ENCODE results near the gene SPINT4.
"Not testable (repeated sequence)": the region's sequence is repeated elsewhere in the genome, so short reads cannot be mapped to it uniquely, and the experiment has no call there.

The SPINT4 gene

DNA sequence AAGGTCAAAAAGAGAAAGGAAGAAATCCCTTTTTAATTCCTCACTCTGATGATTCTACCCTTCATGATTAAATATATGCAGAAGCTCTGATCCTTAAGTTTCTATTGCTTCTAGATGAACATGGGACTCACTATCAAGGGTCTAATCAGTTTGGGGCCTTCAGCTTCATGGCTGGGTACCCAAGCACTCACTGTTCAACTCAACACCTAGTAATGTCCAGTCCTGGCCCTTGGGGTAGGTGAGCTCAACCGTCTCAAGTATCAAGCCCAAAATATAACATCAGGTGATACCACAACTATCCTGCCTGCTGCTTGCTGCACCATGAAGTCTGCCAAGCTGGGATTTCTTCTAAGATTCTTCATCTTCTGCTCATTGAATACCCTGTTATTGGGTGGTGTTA is at the start of gene SPINT4:
Gene SPINT4, plus strand, starts transcription at position 301 of the 400 bp plus-strand sequence. Its CDS starts 21 bp downstream, at position 322.
- DNase-seq: no peak

DNA sequence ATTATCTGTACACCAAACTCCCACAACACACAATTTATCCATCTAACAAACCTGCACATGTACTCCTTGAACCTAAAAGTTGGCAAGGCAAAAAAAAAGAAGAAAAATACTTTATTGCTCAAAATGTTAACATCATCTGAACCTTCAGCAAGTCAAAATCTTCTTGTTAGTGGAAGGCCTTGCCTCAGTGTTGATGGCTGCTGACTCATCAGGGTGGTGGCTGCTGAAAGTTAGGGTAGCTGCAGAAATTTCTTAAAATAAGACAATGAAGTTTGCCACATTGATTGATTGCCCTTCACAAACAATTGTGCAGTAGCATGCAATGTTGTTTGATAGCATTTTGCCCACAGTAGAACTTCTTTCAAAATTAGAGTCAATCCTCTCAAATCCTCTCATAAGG is 49.4 kb upstream of the SPINT4 start:
- DNase-seq: no peak

- no peak for DNase-seq
Measured at GRCh38 chr20:45679650-45680049, 42.5 kb upstream of the SPINT4 start.

DNA sequence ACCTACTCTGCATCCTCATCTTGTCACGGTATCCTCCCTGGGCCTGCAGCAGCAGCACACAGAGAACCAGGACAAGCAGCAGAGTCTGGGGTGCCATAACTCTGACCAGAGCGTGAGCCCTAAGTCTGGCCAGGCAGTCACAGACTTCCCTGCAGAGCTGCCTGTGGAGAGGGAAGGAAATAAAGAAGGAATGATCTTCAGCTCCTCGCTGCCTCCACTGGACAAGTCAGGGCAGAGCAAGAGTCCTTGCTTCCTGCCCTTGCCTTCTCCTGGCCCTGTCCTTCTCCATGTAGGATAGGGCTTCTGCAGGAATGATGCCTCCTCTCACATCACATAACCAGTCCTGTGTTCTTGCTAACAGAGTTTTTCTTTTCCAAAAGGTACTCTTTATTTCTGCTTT is 36.3 kb upstream of the SPINT4 start:
- no peak for DNase-seq

DNA sequence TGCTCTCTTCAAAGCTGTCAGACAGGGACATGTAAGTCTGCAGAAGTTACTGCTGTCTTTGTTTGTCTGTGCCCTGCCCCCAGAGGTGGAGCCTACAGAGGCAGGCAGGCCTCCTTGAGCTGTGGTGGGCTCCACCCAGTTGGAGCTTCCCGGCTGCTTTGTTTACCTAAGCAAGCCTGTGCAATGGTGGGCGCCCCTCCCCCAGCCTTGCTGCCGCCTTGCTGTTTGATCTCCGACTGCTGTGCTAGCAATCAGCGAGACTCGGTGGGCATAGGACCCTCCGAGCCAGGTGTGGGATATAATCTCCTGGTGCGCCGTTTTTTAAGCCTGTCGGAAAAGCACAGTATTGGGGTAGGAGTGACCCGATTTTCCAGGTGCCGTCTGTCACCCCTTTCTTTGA is 28.8 kb upstream of the SPINT4 start:
- DNase-seq: not testable (repeated sequence)

DNA sequence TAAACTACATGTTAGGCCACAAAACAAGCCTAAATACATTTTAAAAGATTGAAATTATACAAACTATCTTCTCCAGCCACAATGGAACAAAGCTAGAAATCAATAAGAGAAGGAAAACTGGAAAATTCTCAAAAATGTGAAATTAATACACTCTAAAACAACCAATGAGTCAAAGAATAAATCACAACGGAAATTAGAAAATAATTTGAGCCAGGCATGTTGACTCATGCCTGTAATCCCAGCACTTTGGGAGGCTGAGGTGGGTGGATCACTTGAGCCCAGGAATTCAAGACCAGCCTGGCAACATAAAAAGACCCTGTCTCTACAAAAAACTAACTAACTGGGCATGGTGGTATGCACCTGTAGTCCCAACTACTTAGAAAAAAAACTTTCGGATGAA is 26.7 kb upstream of the SPINT4 start:
- DNase-seq: no peak

GRCh38 chr20:45701104-45701503 is 21.0 kb upstream of the SPINT4 start:
- DNase-seq: no peak

- no peak for DNase-seq
Measured at GRCh38 chr20:45701873-45702272, 20.3 kb upstream of the SPINT4 start, which contains the start of gene WFDC13. Gene WFDC13, plus strand, starts transcription at chr20:45702038. Its CDS starts 86 bp downstream, at chr20:45702124.

- peak; percentile 41 for DNase-seq
Measured at GRCh38 chr20:45704969-45705637, 17.0 kb upstream of the SPINT4 start, which contains the start of gene WFDC10B. Gene WFDC10B, minus strand, starts transcription at chr20:45705019. Its CDS starts 19,027 bp downstream, at chr20:45685992.

DNA sequence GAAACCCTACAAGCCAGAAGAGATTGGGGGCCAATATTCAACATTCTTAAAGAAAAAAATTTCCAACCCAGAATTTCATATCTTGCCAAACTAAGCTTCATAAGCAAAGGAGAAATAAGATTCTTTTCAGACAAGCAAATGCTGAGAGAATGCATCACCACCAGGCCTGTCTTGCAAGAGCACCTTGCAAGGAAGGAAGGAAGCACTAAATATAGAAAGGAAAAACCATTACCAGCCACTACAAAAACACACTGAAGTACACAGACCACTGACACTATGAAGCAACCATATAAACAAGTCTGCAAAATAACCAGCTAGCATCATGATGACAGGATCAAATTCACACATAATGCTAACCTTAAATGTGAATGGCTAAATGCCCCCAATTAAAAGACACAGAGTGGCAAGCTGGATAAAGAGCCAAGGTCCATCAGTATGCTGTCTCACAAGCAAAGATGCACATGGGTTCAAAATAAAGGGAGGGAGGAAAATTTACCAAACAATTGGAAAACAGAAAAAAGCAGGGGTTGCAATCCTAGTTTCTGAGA is 5.9 kb upstream of the SPINT4 start:
- DNase-seq: not testable (repeated sequence)

DNA sequence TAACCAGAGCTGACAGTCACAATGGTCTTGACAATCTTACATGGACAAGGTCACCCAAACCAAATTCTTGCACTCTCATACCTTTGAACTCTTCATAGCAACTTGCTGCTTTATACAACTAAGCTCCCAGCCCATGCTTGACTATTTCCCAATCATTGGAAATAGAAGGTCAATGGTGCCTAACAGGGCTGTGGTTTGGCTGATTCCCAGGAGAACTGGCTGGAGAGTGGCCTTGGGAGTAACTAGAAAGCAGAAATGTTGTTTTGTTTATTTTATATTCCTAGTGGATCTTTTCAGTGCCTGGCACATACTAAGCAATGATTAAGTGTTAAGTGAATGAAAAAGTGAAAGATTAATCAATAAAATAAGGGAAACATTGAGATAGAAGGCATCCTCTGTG is 3.0 kb downstream of the SPINT4 start:
- DNase-seq: no peak

DNA sequence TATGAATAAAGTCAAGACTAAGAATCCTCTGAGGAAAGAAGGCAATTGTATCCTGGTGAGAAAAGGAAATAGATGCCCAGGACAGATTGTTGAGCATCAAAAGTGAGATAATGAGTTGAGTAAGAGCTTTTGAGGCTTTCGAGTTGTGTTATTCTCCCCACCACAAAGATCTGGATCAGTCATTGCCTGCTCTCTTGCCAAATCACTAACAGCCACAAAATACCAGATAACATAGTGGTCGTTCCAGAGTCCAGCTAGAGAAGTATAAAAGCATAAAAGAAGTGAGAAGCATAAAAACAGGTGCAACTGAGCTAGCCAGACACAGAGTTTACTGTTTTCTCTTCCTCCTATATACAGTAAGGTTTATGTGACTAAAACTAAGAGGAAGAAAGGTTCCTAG is 4.9 kb downstream of the SPINT4 start:
- no peak for DNase-seq

DNA sequence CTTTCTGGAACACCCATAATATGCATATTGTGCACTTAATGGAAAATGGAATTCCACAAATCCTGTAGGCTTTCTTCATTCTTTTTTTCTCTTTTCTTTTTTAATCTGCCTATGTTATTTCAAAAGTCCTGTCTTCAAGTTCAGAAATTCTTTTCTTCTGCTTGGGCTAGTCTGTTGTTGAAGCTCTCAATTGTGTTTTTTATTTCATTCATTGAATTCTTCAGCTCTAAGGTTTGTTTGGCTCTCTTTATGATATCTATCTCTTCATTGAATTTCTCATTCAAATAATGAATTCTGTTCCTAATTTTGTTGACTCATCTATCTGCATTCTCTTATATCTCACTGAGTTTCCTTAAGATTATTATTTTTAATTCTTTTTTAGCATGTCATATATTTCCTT is 10.1 kb downstream of the SPINT4 start:
- DNase-seq: no peak

GRCh38 chr20:45735552-45735951 is 13.4 kb downstream of the SPINT4 start:
- DNase-seq: no peak

DNA sequence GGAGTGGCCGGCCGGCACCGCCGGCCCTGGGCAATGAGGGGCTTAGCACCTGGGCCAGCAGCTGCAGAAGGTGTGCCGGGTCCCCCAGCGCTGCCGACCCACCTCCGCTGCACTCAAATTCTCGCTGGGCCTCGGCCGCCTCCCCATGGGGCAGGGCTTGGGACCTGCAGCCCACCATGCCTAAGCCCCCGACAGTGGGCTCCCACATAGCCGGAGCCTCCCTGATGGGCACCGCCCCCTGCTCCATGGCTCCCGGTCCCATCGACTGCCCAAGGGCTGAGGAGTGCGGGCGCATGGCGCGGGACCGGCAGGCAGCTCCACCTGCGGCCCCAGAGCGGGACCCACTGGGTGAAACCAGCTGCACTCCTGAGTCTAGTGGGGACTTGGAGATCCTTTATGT is 13.8 kb downstream of the SPINT4 start:
- DNase-seq: no peak

- no peak for DNase-seq
Measured at GRCh38 chr20:45742596-45742995, 20.4 kb downstream of the SPINT4 start.

DNA sequence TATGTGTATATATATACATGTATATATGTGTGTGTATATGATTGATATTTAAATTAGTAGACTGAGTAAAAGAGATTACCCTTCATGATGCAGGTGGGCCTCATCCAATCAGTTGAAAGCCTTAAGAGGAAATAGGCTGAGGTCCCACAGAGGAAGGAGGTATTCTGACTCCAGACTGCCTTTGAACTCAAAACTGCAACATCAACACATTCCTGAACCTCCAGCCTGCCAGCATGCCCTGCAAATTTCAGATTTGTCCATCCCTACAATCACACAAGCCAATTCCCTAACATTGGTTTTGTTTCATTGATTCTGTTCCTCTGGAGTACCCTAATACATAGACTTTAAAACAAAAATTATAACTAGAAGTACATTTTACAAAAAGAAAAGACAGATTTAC is 22.9 kb downstream of the SPINT4 start:
- no peak for DNase-seq

- no peak for DNase-seq
Measured at GRCh38 chr20:45751721-45752120, 29.6 kb downstream of the SPINT4 start.

DNA sequence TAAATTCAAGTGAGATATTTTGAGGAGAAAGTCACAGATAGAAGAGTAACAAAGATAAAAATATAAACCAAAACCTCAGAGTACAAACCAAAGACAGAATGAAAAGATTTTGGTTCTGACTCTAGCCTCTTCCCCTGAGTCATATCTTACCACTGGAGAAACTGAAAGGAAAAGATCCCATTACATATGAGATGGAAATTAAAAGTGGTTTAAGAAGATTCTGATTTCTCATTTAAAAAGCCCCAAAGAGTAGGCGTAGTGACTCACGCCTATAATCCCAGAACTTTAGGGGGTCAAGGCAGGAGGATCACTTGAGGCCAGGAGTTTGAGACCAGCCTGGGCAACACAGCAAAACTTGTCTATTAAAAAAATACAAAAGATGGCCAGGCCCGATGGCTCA is 30.6 kb downstream of the SPINT4 start:
- no peak for DNase-seq

DNA sequence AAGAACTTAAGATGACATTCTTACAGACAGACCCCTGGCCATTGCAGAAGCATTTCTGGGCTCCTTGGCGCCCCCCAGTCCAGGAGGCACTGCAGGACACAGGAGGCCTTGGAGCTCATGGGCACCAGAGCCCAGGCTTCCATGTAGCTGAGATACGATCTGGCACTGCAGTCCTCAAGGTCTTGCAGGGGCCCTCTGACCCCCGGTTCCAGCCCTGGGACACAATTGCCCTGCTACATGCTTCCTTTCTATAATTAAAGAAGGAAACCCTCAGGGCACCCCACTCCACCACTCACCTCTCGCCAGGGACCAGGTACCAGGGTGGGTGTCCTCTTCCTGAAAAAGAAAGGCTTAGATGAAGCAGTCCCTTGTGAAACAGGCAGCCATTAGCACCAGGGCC is 35.9 kb downstream of the SPINT4 start:
- no peak for DNase-seq

DNA sequence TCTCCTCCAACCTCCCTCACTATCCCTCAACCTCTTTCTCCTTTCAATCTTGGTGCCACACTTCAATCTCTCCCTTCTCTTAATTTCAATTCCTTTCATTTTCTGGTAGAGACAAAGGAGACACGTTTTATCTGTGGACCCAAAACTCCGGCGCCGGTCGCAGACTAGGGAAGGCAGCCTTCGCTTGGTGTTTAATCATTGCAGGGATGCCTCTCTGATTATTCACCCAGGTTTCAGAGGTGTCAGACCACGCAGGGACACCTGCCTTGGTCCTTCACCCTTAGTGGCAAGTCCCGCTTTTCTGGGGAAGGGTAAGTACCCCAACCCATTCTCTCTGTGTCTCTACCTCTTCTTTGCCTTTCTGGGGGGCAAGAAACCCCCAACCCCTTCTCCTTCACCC is 37.8 kb downstream of the SPINT4 start:
- not testable (repeated sequence) for DNase-seq

GRCh38 chr20:45761966-45762365 is 39.8 kb downstream of the SPINT4 start:
- DNase-seq: not testable (repeated sequence)

DNA sequence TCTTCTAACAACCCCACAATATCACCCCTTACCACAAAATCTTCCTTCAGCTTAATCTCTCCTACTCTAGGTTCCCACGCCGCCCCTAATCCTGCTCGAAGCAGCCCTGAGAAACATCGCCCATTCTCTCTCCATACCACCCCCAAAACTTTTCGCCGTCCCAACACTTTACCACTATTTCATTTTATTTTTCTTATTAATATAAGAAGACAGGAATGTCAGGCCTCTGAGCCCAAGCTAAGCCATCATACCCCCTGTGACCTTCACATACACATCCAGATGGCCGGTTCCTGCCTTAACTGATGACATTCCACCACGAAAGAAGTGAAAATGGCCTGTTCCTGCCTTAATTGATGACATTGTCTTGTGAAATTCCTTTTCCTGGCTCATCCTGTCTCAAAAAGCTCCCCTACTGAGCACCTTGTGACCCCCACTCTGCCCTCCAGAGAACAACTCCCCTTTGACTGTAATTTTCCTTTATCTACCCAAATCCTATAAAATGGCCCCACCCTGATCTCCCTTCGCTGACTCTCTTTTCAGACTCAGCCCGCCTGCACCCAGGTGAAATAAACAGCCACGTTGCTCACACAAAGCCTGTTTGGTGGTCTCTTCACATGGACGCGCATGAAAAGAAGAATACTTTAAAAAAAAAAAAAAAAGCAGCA is 42.6 kb downstream of the SPINT4 start:
- not testable (repeated sequence) for DNase-seq

DNA sequence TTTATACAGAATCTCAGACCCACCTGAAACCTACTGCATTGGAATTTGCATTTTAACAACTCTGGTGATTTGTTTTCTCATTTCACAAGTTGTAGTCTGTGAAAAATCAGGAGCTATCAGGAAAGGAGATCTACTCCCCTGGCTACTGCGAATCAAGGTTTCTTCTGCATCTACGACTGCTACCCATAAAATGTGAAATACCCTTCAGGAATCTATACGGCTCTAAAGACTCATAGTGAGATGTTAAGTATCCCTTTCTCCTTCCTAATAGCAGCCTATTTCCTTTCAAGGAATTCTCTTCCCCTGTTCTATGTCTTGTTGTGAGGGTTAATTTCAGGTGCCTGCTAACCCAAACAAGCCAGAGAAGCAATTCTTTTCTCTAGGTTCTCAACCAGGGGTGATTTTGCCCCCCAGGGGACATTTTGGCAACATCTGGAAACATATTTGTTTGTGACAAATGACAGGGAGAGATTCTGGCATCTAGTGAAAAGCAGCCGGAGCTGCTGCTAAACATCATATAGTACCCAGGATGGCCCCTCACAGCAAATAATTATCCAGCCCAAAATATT is 43.2 kb downstream of the SPINT4 start:
- no peak for DNase-seq

All from DMS79 (cell line).